SK-N-MC (cell line): ENCODE results near the gene SP140.

ENCODE experiments used
- EZH2 ChIP-seq: fragments of 200-600 bp; sonication (generic); IDR thresholded peaks from one replicate; pipeline ENCODE4 v1.6.1; 2017; ENCODE audit warnings: antibody characterized with exemption
- FOXP2 ChIP-seq: optimal IDR thresholded peaks from 2 replicates; pipeline ENCODE3; 2011; ENCODE audit warnings: mild to moderate bottlenecking, moderate library complexity; ENCODE audit not compliant: insufficient read depth; ENCODE audit errors: extremely low read length, control extremely low read depth
- POLR2AphosphoS5 ChIP-seq: IDR thresholded peaks from 2 replicates; pipeline ENCODE4 v1.6.1; 2012; ENCODE audit warnings: mild to moderate bottlenecking, low read depth, low read length, borderline replicate concordance

- TF ChIP-seq POLR2AphosphoS5, result no peak
- no peak for TF ChIP-seq FOXP2
- TF ChIP-seq EZH2, result no peak
Measured at GRCh38 chr2:230348787-230349186, 123.3 kb downstream of the SP140 start.
